HG03060 (cell line): ENCODE results near the gene ADAMTS14.

Experiments
- ATAC-seq: cut with Tn5 transposase; IDR thresholded peaks from one replicate; pipeline ENCODE4 v1.9.1; 2021; ENCODE audit warnings: low read depth, moderate number of reproducible peaks; ENCODE audit not compliant: unreplicated experiment

The ADAMTS14 gene

DNA sequence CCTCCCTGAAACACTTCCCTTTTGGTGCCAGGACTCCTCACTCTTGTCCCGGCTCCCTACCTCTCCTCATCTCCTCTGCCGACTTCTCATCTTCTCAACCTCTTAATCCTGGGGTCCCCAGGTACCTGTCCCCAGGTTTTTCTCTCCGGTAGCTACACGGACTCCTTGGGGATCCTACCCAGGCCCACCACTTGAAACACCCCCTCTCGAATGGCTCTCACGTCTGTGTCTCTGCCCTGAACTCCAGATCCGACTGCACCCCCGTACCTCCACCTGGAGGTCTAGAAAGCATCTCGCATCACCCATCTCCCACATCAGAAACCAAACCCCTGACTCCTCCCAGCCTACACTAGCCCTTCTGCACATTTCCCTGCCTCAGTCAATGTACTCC lies 108.1 kb downstream of the ADAMTS14 start:
- no peak for ATAC-seq

DNA sequence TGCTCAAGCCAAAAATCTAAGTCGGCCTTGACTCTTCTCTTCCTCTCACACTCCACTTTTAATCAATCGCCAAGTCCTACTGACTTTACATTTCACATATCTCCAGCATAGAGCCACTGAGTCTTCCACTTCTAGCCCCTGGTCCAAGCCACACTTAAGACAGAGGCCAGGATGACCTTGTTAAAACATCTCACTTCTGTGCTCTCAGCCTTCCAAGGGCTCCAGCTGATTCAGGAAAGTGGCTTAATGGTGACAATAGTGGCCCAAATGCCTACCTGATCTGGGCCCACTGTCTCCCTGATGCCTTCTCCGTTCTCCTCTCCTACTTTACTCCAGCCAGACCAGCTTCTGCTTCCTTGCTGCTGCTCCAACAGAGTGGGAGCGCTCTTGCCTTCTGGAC lies 108.5 kb downstream of the ADAMTS14 start:
- no peak for ATAC-seq

DNA sequence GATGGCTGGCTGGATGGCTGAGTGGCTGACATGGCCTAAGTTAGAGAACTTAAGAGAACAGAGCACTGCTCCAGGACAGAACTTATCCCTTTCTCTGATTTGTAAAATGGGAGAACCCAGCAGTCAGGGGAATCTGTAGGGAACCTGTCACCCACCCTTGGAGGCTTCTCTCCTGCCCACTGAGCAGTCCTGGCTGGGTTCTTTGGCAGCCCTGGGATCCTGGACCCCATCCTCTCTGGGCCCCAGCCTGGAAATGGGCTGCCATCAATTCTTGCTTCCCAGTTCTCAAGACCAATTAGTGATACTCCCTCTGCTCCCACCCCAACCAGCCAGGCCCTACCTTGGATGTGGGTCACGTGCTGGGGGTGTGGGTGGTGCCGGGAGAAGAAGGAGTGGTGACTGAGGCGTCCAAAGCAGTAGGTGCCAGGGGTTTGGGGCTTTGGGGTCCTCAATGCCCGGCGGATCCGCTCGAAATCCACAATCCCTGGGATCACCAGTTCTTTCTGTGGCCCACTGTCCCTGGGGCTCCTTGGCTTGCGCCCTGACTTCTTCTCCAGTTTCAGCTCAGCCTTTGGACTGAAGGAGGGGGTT lies 109.2 kb downstream of the ADAMTS14 start:
- ATAC-seq: no peak

DNA sequence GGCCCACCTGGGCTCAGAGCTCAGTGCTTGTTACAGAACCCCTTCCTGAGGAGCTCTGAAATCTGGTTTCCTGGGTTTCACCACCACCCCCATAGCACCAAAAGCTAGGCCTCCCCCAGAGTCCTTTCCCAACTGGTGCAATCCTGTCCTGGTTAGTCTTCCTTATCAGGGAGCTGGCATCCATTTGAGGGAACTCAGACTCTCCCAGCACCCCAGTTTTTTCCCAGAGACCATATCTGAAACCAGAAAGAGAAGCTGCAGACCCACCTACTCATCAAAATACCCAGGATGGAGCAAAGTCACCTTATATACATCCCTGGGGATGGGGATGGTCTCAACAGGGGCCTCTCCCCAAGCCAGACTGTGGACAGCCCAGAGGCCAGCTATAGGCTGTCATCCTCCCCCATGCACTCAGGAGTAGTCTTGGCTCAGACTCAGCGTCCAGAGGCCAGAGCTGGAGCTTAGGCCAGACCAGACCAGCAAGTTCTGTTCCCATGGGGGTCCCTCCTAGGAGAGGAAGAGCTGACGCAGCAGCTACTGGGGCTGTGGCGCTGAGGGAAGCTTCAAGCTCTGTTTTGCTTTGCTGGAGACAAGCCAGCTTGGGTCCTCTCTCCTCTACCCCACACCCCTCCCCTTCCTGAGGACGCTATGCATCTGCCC lies 109.9 kb downstream of the ADAMTS14 start:
- ATAC-seq: no peak

DNA sequence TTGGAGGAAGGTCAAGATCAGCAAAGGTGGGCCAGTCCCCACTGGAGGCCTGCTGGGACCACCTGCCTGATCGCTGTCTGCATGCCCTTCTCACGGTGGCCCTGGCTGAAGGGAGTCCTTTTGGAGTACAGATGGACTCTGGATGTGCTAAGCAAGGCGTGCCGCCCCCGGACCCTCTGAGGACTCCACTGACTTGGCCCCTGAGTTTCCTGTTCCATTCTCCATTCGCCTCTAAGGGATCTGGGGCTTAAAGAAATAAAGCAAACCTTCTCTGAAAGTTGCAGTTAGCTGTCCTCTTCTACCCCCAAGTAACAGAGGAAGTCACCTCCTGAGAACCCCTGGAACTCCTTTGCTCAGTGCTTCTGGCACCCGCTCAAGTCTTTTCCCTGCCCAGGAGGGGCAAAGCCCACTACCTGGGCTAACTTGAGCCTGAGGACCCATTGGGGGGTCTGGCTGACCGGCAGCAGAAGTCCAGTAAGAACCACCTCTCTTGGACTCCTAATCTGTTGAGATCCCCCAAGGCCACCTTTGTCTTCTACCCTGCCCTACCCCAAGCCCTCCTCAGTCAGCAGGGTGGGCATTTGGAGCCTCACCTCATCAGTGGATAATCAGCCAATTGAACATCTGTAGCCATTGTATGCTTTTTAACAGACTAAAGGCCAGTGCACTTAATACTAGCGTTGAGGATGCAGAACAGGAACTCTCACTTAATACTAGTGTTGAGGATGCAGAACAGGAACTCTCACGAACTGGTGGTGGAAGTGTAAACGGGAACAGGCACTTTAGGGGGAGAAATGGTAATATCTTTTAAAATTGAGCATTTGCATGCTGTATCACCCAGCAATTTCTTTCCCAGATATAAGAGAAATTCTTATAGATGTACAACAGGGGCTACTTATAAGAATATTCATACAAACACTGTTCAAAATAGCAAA lies 110.7 kb downstream of the ADAMTS14 start:
- no peak for ATAC-seq

DNA sequence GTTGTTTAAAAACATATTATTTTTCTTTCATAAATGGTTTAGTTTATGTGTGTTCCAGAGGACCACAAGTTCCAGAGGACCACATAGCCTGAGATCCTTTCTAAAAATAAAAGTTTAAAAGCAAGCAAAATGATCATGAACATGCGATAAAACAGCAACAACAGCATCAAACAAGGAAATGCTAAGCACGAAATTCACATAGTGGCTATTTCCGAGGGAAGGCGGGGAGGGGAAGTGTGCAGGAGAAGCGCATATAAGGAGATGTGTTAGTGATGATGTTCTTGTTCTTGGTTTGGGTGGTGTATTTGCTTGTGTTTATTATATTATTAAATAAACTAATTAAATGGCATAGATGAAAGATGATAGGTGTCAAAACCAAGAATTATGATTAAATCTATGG lies 111.7 kb downstream of the ADAMTS14 start:
- ATAC-seq: no peak

DNA sequence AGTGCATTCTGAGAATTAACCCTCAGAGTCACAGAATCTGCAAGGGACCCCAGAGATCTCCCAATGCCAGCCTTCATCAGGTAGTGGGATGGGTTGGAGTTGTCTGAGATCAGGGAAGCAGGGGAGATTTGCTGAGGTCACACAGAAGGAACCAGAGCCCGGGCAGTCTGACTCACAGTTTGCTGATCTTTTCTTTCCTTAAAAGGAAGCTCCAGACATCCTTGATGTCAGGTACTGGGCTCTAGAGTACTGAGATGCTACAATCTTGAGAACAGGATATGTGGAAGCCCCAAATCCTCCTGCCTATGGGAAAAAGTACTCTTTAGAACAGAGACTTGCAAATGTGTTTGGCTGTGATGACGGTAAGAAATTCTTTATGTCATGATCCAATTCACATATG lies 112.2 kb downstream of the ADAMTS14 start:
- ATAC-seq: no peak

DNA sequence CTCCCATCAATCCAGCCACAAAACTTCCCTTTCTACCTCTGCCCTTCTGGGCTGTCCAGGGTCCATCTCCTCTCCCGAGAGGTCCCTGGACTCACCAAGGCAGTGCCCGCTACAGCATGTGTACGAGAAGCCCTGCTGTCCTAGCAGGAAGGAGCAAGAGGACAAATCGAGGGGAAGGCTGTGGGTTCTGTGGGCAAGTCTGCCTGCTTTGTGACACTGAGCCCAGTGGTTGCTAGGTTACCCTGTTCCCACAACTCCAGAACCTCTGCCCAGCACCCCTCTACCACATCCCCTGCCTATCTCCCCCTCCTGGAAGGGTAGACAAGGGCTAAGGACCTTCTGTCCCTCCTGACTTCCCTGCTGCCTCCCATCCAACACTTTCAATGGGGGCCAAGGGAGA lies 112.9 kb downstream of the ADAMTS14 start, which contains the start of gene TBATA:
TBATA (minus strand) TSS at position 188 of the 400 bp plus-strand sequence. CDS start 1,998 bp downstream, outside the sequence.
- ATAC-seq: no peak

DNA sequence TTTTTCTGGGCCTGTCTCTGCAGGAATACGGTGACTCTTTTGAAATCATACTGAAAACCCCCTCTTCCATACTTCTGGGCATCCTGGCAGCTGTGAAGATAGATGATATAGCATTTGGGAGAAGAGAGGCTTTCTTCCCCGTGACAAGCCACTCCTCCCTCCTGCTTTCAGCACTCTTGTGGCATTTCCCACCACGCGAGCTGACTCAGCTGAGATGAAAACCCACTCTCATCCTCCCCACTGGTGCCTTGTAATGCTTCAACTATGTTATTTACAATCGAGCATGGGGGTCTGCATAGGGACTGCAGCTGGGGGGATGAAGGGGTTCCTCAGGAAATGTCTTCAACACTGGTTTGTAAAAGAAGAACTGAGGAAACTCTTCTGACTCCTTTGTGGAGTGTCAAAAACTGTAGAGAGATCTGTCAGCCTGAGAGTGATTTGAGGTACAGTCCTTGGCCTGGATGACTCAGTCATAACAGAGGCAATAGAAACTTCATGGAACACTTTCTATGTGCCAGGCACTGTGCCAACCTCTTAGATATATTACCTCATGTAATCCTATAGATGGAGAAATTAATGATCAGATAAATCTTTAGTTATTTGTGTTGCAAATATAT lies 114.6 kb downstream of the ADAMTS14 start:
- no peak for ATAC-seq

DNA sequence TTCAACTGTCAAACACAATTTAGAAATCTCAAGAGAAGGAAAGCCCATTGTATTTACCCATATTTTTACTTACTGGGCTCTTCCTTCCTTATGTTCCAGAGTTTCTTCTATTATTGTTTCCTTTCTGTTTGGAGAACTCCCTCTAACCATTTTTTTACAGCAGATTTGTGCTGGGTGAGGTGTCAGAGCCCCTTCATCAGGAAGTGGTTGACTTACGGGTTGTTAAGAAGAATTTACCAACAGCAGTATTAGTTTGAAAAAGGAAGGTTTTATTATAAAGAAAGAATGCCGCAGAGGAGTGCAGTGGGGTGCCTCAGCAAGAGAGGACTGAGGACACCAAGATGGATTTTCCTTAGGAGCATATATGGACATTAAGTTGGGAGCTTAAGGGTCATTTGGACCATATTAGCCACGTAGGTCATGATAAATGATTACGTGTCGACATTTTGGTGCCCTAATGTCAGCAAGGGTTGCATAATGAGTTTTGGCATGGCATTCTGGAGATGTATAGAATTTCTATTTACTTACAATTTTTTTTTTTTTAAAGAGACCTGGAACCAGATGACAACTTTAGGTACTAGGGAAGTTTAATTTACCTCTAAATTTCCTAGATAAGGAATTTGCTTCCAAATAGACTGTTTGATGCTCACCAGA lies 119.2 kb downstream of the ADAMTS14 start:
- no peak for ATAC-seq

DNA sequence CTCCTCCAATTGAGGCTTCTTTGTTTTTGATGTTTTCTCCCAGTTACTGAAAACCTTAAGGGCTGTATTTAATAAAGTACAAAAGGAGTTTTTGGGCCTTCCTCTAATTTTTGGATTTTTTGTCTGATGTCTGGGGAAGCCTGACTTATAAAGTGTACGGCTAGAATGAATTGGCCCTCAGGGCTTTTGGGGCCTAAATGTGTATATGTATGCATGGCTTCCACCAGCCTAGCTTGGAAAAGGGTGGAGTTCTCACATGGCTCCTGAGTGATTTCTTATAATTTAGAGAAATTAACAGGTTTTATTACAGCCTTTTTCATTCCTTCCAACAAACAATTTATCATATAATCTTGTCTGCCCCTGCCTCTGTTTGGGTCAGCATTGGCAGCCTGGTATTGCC lies 123.3 kb downstream of the ADAMTS14 start:
- no peak for ATAC-seq

DNA sequence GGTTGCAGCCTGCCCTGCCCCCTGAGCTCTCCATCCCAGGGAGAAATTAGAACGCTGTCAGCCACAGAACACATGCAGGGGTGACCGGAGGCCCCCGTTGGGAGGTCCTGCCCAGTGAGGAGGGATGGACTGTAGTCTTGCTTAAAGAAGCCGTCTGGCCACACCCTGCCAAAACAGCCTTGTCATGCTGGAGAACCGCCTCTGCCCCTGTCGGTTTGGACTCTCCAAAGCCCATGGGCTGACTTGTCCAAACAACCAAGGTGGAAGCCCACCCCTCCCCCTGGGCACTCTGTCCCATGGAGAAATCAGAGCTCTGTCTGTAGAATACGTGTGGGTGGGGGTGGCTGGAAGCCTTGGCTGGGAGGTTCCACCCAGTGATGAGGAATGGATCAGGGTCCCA lies 125.5 kb downstream of the ADAMTS14 start:
- no peak for ATAC-seq

DNA sequence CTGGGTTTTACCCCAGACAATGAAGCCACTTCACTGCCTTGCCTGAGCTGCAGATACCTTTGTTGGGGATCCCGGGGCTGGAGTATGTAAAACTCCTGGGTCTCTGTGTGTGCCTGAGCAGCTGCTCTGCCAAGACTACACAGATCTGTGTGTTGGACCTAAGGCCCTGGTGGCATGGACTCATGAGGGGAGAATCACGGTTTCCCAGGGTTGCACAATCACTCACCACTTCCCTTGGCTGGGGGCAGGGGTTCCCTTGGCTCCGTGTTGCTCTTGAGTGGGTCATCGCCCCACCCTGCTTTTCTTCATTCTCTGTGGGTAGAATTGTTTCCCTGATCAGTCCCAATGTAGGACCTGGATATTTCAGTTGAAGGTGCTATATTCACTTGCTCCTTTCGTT lies 126.8 kb downstream of the ADAMTS14 start:
- no peak for ATAC-seq

DNA sequence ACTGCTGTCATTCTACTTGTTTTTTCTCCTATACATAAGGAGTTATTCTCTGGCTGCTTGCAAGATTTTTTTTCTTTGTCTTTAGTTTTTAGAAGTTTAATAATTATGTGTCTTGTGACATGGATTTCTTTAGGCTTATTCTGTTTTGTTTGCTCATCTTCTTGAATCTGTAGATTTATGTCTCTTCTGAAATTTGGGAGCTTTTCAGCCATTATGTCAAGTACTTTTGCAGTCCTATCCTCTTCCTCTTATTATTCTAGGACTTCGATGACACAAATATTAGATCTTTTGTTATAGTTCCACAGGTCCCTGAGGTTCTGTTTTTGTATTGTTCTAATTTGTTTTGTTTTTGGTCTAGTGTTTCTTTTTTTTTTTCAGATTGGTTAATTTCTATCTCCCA lies 129.5 kb downstream of the ADAMTS14 start:
- no peak for ATAC-seq

DNA sequence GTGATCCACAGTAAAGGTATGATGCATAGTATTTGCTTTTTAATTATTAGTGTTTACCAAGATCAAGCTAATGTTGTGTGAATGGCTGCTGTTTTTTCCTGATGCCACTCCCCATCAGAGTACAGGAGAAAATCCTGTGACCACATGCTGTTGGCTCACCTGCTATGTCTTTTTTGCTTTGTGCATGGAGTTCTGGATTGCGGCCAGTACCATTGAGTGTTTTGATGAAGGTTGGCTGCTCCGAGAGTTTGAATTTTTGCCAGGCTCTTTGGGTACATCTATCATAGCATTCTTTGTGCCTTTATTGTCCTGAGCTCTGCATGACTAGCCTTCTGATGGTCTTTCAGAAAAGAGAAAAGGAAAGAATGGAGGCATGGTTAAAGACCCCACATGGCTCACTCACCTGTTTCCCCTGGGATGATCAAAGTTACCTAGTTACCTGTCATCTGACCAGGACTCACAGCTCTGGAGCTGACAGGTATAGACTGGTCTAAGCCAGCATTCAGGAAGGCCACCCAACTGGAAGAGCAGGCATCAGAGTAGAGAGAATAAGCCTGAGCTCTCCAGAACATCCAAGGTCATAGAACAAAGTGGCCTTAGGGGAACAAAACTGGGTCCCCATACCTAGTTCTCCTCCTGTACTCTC lies 131.6 kb downstream of the ADAMTS14 start:
- ATAC-seq: no peak

DNA sequence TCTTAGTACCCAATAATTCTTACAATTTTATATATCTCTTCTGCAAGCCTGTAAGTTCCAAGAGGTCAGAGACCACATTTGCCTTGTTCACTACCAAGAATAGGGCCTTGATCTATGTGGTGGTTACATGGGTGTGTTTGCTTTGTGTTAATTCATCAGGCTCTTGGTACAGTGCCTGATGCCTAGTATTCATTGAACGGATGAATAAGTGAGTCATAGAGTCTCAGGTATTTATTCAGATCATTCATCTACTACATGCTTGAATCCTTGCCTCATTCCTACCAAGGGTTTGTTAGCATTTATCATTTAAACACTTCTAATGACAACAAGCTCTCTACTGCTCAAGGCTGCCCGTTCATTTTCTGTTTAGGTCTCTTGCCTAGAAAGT lies 132.1 kb downstream of the ADAMTS14 start:
- ATAC-seq: no peak

DNA sequence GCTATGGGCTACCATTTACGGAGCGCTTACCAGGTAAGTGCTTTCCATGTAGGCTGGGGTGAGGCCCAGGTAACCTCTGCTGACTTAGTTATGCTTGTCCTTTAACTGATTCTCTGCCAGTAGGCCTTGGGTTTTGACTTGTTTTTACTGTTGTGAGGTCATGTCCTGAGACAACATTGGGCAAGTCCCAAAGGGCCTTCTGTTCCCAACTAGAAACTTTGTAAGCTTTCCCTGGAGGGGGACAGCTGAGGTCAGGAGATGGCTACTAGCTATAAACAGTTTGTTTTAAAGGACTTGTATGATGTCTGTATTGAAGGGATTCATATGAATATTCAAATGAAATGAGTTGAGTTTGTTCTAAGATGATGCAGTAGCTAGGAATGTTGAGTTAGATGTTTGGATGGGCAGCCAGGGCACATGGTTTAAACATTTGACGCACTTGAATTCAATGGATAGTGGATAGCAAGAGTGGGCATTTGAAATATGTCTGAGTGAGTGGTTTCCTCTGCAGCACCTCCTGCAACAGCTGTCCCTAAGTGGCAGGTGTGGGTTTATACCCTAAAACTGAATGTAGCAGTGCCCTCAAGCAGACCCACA lies 133.4 kb downstream of the ADAMTS14 start:
- ATAC-seq: no peak

DNA sequence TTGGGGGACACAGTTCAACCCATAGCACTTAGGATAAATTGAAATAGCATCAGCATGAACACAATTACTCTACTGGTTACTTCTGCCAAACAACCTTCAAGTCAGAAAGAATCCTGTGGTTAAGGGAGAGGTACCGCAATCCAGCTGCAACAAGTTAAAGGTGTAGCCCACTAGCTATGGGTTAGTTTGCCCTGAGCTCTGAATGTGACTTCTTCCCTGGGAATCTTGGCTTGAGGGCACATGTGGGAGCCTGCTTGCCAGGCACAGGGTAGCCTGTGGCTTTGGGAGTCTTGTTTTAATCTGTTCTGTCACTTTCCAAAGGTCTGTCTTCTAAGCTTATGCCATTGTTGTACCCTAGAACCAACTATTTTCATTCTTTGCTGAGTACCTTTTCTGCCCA lies 134.5 kb downstream of the ADAMTS14 start:
- ATAC-seq: no peak

DNA sequence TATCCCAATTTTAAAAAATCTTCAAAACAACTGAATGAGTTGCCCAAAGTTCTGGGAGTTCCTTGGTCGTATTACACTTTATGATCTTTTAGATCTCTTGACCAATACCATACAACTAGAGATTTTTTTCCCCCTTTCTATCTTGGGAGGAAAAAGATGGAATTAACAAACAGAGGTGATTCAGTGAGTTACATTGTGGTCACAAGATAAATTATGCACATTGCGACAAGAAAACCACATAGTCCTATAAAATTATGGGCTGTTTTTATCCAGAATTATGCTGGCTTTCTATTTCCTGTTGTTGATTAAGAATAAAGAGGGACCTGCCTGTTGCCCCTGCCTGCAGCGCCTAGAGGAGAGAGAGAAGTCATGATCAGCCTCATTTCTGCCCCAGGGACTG lies 135.2 kb downstream of the ADAMTS14 start:
- no peak for ATAC-seq
